ENCODE results near the gene COL5A1. TPM values are rescaled to one million over a fixed set of nuclear protein-coding genes. Genes with fewer than 3 reads are reported as not detected.

Gene COL5A1
- total RNA-seq, 2 donors from 2014 or later: 127 to 129 TPM

DNA sequence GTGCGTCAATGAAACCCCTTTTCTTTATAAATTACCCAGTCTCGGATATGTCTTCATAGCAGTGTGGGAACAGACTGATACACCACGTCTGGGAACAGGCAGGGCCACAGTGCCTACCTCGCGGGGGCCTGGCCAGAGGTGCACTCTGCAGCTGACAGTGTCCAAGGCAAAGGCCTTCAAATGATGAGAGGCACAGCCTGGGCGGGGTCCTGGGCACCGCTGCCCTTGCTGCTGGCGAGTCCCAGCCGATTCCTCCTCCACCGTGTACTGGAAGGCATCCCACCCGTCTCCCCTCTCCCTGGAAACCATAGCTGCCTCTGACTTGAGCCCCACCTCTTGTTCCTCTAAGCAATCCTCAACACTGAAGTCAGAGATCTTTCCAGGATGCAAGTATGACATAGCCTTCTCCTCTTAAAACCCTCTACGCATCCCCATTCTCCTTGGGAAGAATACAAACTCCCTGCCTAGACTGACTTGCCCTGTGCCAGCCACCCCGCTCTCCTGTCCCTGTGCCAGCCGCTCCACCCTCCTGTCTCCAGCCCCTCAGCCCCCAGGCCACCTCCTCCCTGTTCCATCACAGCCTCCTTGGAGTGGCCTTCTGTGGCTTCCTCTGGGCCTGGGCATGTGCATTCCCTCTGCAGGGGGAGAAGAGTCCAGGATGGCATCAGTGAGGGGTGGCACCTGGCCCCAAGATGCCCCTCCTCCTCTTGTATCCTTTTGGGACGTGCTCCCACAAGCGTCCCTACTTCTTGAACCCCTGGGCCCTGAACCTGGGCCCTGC is 8.1 kb upstream of the COL5A1 start:
- Histone ChIP-seq H3K4me3 (no peak overlapping the region), H3K27ac (no peak overlapping the region), H3K36me3 (no peaks in the 10 kb centered on the region), H3K9me3 (no peaks in the 10 kb centered on the region), H3K4me1 (ENCODE audit: control insufficient read depth in 1 of 2, low read depth in 2 of 2) (no peaks in the 10 kb centered on the region), H3K27me3 (replicated peaks; ENCODE audit: insufficient read depth) (no peaks in the 10 kb centered on the region)
- DNase-seq (ENCODE audit: low spot score) (no peak), ATAC-seq (ENCODE audit: insufficient number of reproducible peaks, low FRiP score, low read depth) (no peak)
- TF ChIP-seq, protein P1, sequence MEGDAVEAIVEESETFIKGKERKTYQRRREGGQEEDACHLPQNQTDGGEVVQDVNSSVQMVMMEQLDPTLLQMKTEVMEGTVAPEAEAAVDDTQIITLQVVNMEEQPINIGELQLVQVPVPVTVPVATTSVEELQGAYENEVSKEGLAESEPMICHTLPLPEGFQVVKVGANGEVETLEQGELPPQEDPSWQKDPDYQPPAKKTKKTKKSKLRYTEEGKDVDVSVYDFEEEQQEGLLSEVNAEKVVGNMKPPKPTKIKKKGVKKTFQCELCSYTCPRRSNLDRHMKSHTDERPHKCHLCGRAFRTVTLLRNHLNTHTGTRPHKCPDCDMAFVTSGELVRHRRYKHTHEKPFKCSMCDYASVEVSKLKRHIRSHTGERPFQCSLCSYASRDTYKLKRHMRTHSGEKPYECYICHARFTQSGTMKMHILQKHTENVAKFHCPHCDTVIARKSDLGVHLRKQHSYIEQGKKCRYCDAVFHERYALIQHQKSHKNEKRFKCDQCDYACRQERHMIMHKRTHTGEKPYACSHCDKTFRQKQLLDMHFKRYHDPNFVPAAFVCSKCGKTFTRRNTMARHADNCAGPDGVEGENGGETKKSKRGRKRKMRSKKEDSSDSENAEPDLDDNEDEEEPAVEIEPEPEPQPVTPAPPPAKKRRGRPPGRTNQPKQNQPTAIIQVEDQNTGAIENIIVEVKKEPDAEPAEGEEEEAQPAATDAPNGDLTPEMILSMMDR (IDR thresholded peaks at IDR 0.05): no peak

DNA sequence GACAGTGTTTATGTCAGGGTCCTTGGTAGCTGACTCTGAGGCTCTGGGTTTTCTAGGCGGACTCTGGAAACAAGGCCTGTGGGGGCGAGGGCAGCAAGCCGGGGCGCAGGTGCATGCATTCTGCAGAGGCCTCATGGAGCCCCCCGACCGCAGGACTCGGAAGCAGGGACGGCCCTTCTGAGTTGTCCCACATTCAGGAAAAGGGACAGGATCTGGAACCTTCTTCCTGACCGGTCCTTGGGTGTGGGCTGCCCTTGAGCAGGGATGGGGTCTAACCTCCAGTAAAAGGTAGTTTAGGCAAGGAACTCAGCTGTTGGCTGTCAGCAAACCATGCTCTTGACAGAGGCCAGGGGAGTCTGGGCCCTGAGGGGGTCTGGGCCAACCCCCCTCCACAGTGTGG is 7.4 kb upstream of the COL5A1 start:
- Histone ChIP-seq H3K27me3 (replicated peaks; ENCODE audit: insufficient read depth) (no peaks in the 10 kb centered on the region), H3K9me3 (no peaks in the 10 kb centered on the region), H3K4me1 (ENCODE audit: control insufficient read depth in 1 of 2, low read depth in 2 of 2) (no peaks in the 10 kb centered on the region), H3K4me3 (no peak overlapping the region), H3K36me3 (no peaks in the 10 kb centered on the region), H3K27ac (no peak overlapping the region)
- TF ChIP-seq, protein P1 (IDR thresholded peaks at IDR 0.05): no peak
- ATAC-seq (ENCODE audit: insufficient number of reproducible peaks, low FRiP score, low read depth): no peak
- no peak for DNase-seq (ENCODE audit: low spot score)

DNA sequence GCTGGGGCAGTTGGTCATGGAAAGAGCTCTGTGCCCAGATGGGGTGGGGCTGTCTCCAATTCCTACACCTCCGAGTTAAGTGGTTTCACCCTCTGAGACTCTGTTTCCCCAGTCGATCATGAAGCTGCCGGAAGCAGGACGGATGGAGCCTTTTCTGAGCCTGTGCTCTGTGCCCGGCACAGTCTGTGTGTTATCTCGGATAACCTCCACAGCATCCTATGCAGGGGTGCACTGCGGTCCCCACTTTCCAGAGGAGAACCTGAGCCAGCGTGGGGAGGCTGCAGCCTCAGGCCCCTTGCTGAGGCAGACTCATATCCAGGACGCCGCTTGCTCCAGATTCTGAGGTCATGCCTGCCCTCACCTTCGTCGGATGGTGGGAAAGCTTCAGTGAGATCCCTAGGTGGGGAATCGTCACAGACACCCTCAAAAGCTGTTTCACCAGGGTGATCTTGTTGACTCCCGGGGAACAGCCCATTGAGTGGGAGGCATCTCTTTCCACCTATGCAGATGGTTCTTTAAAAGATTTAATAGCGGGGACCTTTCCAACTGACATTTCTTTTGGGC is 6.9 kb upstream of the COL5A1 start:
- no peak for DNase-seq (ENCODE audit: low spot score)
- H3K36me3 ChIP-seq: no peaks in the 10 kb centered on the region
- H3K9me3 ChIP-seq: no peaks in the 10 kb centered on the region
- no peaks in the 10 kb centered on the region for H3K4me1 ChIP-seq (ENCODE audit: control insufficient read depth in 1 of 2, low read depth in 2 of 2)
- ATAC-seq (ENCODE audit: insufficient number of reproducible peaks, low FRiP score, low read depth): no peak
- H3K27me3 ChIP-seq (replicated peaks; ENCODE audit: insufficient read depth): no peaks in the 10 kb centered on the region
- H3K4me3 ChIP-seq: no peak overlapping the region
- TF ChIP-seq, protein P1 (IDR thresholded peaks at IDR 0.05): no peak
- H3K27ac ChIP-seq: no peak overlapping the region

DNA sequence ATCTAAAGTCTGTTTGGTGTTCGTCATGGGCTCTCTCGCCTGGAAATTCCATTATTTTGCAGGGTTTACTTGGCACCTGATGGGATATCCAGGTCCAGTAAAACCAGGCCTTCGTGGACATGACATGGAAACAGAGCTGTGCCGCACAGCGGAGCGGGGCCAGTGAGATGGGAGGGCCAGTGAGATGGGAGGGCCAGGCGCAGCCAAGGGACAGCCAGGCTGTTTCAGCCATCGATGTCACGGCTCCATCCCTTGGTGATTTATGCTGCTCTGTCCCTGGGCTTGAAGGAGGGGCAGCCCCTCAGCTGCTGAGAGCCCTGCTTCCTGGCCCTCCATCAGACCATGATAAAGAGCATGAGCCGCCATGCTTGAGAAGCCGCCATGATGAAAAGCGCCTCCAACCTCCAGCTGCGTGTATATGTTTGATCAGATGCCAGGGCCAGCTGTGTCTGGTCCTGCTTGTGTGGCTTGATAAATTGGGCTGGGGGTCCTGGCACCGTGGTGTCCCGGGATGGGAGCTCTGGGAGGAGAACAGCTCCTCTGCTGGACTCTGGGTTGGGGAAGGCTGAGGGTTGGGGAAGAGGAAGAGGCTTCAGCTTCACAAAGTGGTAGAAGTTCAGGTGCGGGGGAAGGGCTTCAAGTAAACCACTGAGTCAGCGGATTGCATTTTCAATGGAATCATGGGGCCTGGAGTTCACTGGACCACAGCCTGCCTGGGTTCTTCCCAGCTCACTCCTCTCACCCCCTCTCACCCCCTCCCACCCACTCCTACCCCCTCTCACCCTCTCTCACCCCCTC is 6.1 kb upstream of the COL5A1 start:
- no peak for DNase-seq (ENCODE audit: low spot score)
- H3K36me3 ChIP-seq: no peaks in the 10 kb centered on the region
- no peak overlapping the region for H3K4me3 ChIP-seq
- no peak for ATAC-seq (ENCODE audit: insufficient number of reproducible peaks, low FRiP score, low read depth)
- H3K27me3 ChIP-seq (replicated peaks; ENCODE audit: insufficient read depth): no peaks in the 10 kb centered on the region
- no peaks in the 10 kb centered on the region for H3K9me3 ChIP-seq
- TF ChIP-seq, protein P1 (IDR thresholded peaks at IDR 0.05): no peak
- H3K27ac ChIP-seq: no peak overlapping the region
- H3K4me1 ChIP-seq (ENCODE audit: control insufficient read depth in 1 of 2, low read depth in 2 of 2): peaks cover 0 to under 1% of the 10 kb centered on the region in 2 donors

DNA sequence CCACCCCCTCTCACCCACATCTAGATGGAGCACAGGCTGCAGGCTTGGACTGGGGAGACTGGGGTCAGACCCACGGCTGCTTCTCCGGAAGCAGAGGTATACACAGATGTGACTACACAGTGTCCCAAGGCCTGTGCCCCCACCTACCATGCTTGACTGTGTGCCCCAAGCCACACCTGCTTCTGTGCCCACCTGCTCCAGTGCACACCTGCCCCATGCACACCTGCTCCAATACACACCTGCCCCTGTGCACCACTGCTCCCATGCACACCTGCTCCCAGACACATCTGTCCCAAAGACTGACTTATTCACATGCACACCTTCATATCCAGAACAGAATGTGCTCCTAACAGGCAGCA is 5.5 kb upstream of the COL5A1 start:
- DNase-seq (ENCODE audit: low spot score): no peak
- no peak for ATAC-seq (ENCODE audit: insufficient number of reproducible peaks, low FRiP score, low read depth)
- TF ChIP-seq, protein P1 (IDR thresholded peaks at IDR 0.05): no peak

More for the DNA sequence above, 5.5 kb upstream of the COL5A1 start:
- H3K27ac ChIP-seq: no peak overlapping the region
- peaks cover 0 to 6% of the 10 kb centered on the region in 2 donors for H3K4me1 ChIP-seq (ENCODE audit: control insufficient read depth in 1 of 2, low read depth in 2 of 2)
- no peaks in the 10 kb centered on the region for H3K36me3 ChIP-seq
- H3K4me3 ChIP-seq: no peak overlapping the region
- H3K27me3 ChIP-seq (replicated peaks; ENCODE audit: insufficient read depth): no peaks in the 10 kb centered on the region
- no peaks in the 10 kb centered on the region for H3K9me3 ChIP-seq
